ENCODE results near the gene WWOX.

Gene WWOX

GRCh38 chr16:78478267-78478861 is 378.9 kb downstream of the WWOX start:
- peak in 2 of 4 experiments; percentile 5 to 32 for DNase-seq

- no peak for DNase-seq
Measured at GRCh38 chr16:78479723-78480122, 380.3 kb downstream of the WWOX start.

- DNase-seq = no peak
Measured at GRCh38 chr16:78480588-78480987, 381.1 kb downstream of the WWOX start.

- DNase-seq = no peak
Measured at GRCh38 chr16:78483124-78483992, 383.9 kb downstream of the WWOX start.

GRCh38 chr16:78484509-78485058 is 385.1 kb downstream of the WWOX start:
- DNase-seq = no peak

GRCh38 chr16:78485188-78485916 is 385.9 kb downstream of the WWOX start:
- DNase-seq = no peak

- no peak for DNase-seq
Measured at GRCh38 chr16:78485917-78486257, 386.4 kb downstream of the WWOX start.

GRCh38 chr16:78487471-78487870 is 388.0 kb downstream of the WWOX start:
- no peak for DNase-seq

- no peak for DNase-seq
Measured at GRCh38 chr16:78489072-78489471, 389.6 kb downstream of the WWOX start.

- DNase-seq = no peak
Measured at GRCh38 chr16:78489631-78490030, 390.2 kb downstream of the WWOX start.

- DNase-seq = no peak
Measured at GRCh38 chr16:78490431-78490830, 391.0 kb downstream of the WWOX start.

GRCh38 chr16:78490847-78491246 is 391.4 kb downstream of the WWOX start:
- no peak for DNase-seq

- DNase-seq = no peak
Measured at GRCh38 chr16:78493573-78493972, 394.1 kb downstream of the WWOX start.

GRCh38 chr16:78494105-78494504 is 394.7 kb downstream of the WWOX start:
- no peak for DNase-seq

- peak; percentile 6 to 50 (median 44) for DNase-seq
Measured at GRCh38 chr16:78494674-78495073, 395.2 kb downstream of the WWOX start.

- DNase-seq = no peak
Measured at GRCh38 chr16:78496189-78496588, 396.7 kb downstream of the WWOX start.

- no peak for DNase-seq
Measured at GRCh38 chr16:78499399-78499798, 399.9 kb downstream of the WWOX start.

GRCh38 chr16:78500659-78501270 is 401.3 kb downstream of the WWOX start:
- DNase-seq = no peak

GRCh38 chr16:78501744-78502143 is 402.3 kb downstream of the WWOX start:
- no peak for DNase-seq

- DNase-seq = no peak
Measured at GRCh38 chr16:78502812-78503350, 403.4 kb downstream of the WWOX start.

GRCh38 chr16:78503602-78504001 is 404.1 kb downstream of the WWOX start:
- DNase-seq = peak; percentile 64 to 73 (median 68)

GRCh38 chr16:78504401-78504851 is 405.0 kb downstream of the WWOX start:
- DNase-seq = no peak
